ENCODE data around the gene PTPN3.
"Not testable (repeated sequence)": the region's sequence is repeated elsewhere in the genome, so short reads cannot be mapped to it uniquely, and the experiment has no call there.

PTPN3 gene, protein sequence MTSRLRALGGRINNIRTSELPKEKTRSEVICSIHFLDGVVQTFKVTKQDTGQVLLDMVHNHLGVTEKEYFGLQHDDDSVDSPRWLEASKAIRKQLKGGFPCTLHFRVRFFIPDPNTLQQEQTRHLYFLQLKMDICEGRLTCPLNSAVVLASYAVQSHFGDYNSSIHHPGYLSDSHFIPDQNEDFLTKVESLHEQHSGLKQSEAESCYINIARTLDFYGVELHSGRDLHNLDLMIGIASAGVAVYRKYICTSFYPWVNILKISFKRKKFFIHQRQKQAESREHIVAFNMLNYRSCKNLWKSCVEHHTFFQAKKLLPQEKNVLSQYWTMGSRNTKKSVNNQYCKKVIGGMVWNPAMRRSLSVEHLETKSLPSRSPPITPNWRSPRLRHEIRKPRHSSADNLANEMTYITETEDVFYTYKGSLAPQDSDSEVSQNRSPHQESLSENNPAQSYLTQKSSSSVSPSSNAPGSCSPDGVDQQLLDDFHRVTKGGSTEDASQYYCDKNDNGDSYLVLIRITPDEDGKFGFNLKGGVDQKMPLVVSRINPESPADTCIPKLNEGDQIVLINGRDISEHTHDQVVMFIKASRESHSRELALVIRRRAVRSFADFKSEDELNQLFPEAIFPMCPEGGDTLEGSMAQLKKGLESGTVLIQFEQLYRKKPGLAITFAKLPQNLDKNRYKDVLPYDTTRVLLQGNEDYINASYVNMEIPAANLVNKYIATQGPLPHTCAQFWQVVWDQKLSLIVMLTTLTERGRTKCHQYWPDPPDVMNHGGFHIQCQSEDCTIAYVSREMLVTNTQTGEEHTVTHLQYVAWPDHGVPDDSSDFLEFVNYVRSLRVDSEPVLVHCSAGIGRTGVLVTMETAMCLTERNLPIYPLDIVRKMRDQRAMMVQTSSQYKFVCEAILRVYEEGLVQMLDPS

GRCh38 chr9:109498195-109499092, at the start of gene PTPN3:
PTPN3 (minus strand) TSS chr9:109498307; CDS start chr9:109463434, 34,873 bp downstream.
- no peak for DNase-seq

DNA sequence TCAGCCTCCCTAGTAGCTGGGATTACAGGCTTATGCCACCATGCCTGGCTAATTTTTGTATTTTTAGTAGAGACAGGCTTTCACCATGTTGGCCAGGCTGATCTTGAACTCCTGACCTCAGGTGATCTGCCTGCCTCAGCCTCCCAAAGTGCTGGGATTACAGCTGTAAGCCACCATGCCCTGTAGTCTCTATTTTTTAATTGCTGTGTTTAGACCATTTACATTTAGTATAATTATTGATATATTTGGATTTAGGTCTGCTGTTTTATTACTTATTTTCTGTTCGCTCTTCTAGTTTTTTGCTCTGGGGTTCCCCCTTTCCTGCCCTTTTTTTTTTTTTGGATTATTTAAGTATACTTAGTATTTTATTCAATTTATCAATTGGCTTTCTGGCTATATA, 46.8 kb upstream of the PTPN3 start:
- DNase-seq = not testable (repeated sequence)

DNA sequence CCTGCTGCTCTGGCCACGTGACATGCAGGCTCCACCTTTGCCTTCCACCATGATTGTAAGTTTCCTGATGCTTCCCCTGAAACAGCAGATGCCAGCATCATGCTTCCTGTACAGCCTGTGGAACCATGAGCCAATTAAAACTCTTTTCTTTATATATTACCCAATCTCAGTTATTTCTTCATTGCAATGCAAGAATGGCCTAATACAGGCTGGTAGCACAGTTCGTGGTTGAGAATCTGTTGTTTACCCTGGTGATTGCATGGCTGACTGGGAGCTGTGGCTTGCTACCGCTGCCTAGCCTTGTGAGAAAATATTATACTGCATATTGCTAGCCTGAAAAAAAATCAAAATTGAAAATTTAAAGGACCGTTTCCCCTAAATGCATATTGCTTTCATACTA, 44.8 kb upstream of the PTPN3 start:
- DNase-seq = no peak

GRCh38 chr9:109538346-109538745, 40.2 kb upstream of the PTPN3 start:
- no peak for DNase-seq

DNA sequence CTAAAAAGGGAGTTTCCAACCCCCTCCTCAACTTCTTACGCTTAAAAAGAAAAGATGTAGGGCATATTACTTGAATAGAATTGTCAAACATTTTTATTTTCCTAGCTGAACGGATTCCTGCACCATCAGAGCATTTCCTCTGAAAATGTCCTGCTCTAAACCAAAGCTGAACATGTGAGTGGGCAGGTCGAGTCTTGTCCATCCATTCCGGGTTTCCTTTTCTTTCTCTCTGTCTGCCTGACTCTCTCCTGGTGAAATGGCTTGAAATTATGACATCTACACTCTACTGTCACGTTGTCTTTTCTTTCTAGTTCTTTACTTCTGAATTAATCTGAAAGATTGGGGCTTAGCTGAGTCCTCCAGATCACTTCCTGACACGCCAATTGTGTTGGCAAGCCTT, 39.2 kb upstream of the PTPN3 start:
- no peak for DNase-seq

- no peak for DNase-seq
Observed at GRCh38 chr9:109536859-109537258, 38.8 kb upstream of the PTPN3 start.

GRCh38 chr9:109535365-109535764, 37.3 kb upstream of the PTPN3 start:
- DNase-seq = no peak

- DNase-seq = no peak
Observed at GRCh38 chr9:109534151-109534550, 36.0 kb upstream of the PTPN3 start.

DNA sequence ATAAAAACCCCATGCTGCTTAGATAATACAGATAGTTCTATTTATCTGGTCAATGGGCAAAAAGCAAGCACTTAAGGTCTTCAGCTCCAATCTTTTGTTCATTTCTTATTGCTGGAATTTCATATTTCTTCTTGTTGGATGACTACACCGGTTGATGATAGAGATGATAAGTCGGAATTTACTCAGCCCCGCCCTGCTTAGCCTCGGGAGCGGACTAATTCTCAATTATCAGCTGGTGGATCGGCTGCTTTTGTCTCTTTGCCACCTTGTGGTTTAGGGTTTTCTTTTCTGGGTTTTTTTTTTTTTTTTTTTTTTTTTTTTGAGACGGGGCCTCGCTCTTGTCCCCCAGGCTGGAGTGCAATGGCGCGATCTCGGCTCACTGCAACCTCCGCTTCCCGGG, 34.5 kb upstream of the PTPN3 start:
- DNase-seq = not testable (repeated sequence)

DNA sequence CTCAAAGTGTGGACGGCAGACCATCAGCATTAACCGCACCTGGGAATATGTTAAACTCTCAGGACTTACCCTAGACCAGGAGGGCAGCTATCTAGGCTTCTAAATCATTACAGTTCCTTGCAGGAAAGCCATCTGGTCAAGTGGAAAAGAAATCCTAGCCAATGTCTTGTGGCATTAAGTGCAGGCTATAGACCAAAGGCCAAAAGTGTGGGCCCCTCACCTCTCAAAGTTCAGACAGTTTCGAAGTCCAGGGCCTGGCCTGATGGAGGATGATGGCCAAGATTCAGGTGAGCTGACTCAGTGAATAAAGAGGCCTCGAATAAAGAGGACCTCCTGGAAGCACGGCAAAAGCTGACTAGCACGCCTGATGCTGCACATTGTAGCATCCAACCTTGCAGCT, 24.0 kb upstream of the PTPN3 start:
- no peak for DNase-seq

- DNase-seq = no peak
Observed at GRCh38 chr9:109520475-109521132, 22.5 kb upstream of the PTPN3 start.

- DNase-seq = no peak
Observed at GRCh38 chr9:109519366-109519765, 21.3 kb upstream of the PTPN3 start.

DNA sequence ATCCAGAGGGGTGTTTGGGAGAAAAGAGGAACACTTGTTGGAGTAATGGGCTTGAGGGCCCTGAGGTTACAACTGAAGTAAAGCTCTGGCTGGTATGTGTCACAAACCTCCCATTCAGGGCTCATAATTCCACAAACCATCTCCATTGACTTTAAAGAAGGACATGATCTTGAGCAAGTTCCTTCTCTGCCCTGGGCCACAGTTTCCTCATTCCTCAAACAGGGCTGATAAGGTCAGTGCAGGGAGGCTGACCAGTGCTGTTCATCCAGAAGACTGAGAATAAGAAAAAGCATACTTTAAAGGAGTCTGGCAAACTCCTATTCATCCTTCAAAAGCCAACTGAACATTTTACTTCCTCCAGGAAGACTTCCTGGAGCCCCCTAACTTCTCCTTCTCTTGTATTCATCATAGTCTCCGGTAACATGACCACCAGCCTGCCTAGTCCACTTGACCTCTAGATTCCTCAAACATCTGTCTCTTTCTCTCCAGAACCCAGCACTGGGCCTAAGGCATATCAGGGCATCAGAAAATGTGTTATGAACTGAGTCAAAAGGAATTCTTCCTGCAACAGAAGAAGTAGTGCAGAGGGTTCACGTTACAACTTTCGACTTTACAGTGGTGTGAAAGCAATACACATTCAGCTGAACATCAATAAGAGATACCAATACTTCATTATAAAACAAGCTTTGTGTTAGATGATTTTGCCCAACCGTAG, 20.7 kb upstream of the PTPN3 start:
- no peak for DNase-seq

DNA sequence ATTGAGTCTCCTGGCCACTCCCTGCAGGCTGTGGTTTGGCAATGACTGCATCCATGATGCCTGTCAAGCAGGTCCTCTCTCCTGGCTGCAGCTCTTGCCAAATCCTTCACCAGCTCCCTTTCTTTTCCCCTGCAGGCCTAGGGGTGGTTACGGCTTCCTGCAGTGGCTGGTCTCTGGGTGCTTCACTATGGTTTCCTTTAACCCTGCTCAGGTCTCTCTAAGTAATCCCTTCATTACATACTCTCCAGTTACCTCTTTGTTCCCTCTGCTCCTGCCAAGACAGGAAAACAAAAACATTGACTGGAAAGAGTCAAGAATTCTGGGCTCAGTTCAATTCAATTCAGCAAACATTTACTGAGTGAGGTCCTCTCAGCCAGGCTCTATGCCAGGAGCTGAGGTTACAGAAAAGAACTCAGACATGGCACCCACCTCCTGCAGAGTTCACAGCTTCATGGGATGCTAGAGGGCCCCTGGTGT, 19.8 kb upstream of the PTPN3 start:
- no peak for DNase-seq

GRCh38 chr9:109513871-109514270, 15.8 kb upstream of the PTPN3 start:
- no peak for DNase-seq

DNA sequence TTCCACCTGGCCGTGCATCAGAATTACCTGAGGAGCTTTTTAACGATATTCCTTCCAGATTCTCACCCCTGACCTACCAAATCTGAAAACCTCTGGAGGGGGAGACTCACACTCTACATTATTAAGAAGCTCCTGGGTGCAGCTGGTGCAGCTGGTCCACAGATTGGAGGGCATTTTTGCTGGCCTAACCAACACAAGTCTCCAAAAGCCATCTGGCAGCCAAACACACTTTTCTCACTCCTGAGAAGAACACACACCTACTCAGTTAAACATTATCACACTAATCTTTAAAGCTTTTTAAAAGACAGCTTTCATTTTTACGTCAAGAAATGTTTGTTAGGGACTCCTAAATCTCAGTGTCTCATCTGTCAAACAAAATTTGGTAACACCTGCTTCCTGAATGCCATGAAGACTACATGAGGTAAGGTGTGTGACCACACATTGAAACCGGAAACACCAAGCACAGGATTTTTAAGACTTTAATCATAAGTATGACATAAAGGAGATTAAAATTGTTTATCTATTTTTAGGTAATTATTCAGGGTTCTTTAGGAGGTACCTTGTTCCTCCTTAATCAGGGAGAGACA, 14.2 kb upstream of the PTPN3 start:
- DNase-seq = no peak

DNA sequence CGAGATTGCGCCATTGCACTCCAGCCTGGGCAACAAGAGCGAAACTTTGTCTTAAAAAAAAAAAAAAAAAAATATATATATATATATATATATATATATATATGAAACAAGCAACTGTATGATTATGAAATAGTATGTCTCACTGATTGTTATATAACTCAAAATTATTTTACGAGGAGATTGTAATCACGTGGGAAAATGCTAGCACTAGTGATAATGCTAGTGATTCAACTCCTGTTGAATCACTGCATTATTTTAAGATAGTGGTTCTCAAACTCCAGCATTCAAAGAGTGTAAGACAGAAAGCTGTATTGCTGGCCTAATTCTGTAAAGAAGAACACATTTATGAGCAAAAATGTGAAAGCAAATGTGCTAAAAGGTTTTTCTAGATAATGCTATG, 12.4 kb upstream of the PTPN3 start:
- no peak for DNase-seq

GRCh38 chr9:109510042-109510441, 11.9 kb upstream of the PTPN3 start:
- DNase-seq = not testable (repeated sequence)

DNA sequence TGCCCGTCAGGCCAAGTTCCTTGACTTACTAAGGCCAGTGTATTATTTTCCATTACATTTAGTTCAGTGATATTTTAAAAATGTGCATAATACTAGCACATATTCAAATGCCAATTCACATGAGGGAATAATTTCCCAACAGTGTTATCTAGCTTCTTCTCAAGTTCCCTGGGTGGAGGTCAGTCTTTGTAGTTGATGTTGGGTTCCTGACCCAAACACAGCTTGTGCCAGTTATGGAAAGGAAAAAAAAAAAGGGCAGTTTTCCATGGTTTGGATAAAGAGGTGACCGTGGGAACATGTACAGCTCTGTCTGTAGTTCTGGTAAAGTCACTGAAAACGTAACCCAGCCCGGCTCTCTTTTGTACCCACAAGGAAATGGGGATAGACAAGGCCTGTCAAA, 11.5 kb upstream of the PTPN3 start:
- no peak for DNase-seq

- no peak for DNase-seq
Observed at GRCh38 chr9:109507421-109507838, 9.3 kb upstream of the PTPN3 start.

GRCh38 chr9:109506097-109506712, 8.1 kb upstream of the PTPN3 start:
- DNase-seq = no peak
